Gastroesophageal sphincter (tissue), 3 donors: ENCODE data around the gene PACS1.

ENCODE experiments used
- CTCF ChIP-seq, 4 experiments: fragments of 200-600 bp in 2 of 4; fragments of 450-650 bp in 2 of 4; sonication (generic) in 1 of 4; IDR thresholded peaks; one replicate each; pipeline ENCODE4 v1.5.1; 2017 to 2019; ENCODE audit warnings: antibody characterized with exemption in 4 of 4, mild to moderate bottlenecking in 2 of 4, moderate library complexity in 2 of 4
- EP300 ChIP-seq: sonication (generic); formaldehyde crosslinking; IDR thresholded peaks from one replicate; pipeline ENCODE4 v1.6.1; 2017; ENCODE audit warnings: antibody characterized with exemption, mild to moderate bottlenecking
- POLR2A ChIP-seq, 2 donors: fragments of 450-650 bp; IDR thresholded peaks; one replicate each; pipeline ENCODE4 v1.6.1; 2017; ENCODE audit warnings: antibody characterized with exemption in 2 of 2, mild to moderate bottlenecking in 2 of 2, moderate library complexity in 1 of 2
- POLR2AphosphoS5 ChIP-seq: sonication (generic); formaldehyde crosslinking; IDR thresholded peaks from one replicate; pipeline ENCODE4 v1.6.1; 2017; ENCODE audit warnings: antibody characterized with exemption

DNA sequence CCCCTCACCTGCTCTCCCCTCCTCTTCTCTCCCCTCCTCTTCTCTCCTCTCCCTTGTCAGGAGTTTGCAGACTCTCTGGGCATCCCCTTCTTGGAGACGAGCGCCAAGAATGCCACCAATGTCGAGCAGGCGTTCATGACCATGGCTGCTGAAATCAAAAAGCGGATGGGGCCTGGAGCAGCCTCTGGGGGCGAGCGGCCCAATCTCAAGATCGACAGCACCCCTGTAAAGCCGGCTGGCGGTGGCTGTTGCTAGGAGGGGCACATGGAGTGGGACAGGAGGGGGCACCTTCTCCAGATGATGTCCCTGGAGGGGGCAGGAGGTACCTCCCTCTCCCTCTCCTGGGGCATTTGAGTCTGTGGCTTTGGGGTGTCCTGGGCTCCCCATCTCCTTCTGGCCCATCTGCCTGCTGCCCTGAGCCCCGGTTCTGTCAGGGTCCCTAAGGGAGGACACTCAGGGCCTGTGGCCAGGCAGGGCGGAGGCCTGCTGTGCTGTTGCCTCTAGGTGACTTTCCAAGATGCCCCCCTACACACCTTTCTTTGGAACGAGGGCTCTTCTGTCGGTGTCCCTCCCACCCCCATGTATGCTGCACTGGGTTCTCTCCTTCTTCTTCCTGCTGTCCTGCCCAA lies 206.0 kb downstream of the PACS1 start:
- TF ChIP-seq CTCF (IDR thresholded peaks at IDR 0.05) (no peak), POLR2A (IDR thresholded peaks at IDR 0.05) (no peak), POLR2AphosphoS5 (no peak), EP300 (no peak)
